ENCODE measurements around the gene GPATCH11. TPM values are rescaled to one million over a fixed set of nuclear protein-coding genes. Genes with fewer than 3 reads are reported as not detected.

Gene GPATCH11
- 7.9 to 10.0 TPM (median 8.5 TPM) in 5 replicates for total RNA-seq (2022; extraction: Qiagen RNA extraction; ENCODE audit: low read depth)

GRCh38 chr2:37083873-37084794, at the start of gene GPATCH11, which contains the start of gene HEATR5B:
TSS of gene GPATCH11 (plus strand) at chr2:37084518. CDS start at chr2:37088382, 3,864 bp downstream.
TSS of gene HEATR5B (minus strand) at chr2:37084372. CDS start at chr2:37083414, 958 bp downstream.

Other genes starting within 250 kb of the GPATCH11 start
- gene STRN, start 118.0 kb upstream of the GPATCH11 start, total RNA-seq (2022; extraction: Qiagen RNA extraction; ENCODE audit: low read depth) = 11.4 to 19.4 TPM (median 17.3 TPM) in 5 replicates
- 4.8 to 7.3 TPM (median 7.0 TPM) in 5 replicates for gene HEATR5B, start 146 bp upstream of the GPATCH11 start, total RNA-seq (2022; extraction: Qiagen RNA extraction; ENCODE audit: low read depth)
- gene EIF2AK2, start 72.5 kb downstream of the GPATCH11 start, total RNA-seq (2022; extraction: Qiagen RNA extraction; ENCODE audit: low read depth) = 16.8 to 27.2 TPM (median 23.7 TPM) in 5 replicates
- not detected in 5 replicates for gene SULT6B1, start 104.2 kb downstream of the GPATCH11 start, total RNA-seq (2022; extraction: Qiagen RNA extraction; ENCODE audit: low read depth)
- 37.5 to 46.9 TPM (median 42.0 TPM) in 5 replicates for gene CEBPZOS, start 112.0 kb downstream of the GPATCH11 start, total RNA-seq (2022; extraction: Qiagen RNA extraction; ENCODE audit: low read depth)
- gene CEBPZ, start 147.1 kb downstream of the GPATCH11 start, total RNA-seq (2022; extraction: Qiagen RNA extraction; ENCODE audit: low read depth) = 67.7 to 84.8 TPM (median 72.9 TPM) in 5 replicates
- 17.9 to 22.0 TPM (median 19.4 TPM) in 5 replicates for gene NDUFAF7, start 147.1 kb downstream of the GPATCH11 start, total RNA-seq (2022; extraction: Qiagen RNA extraction; ENCODE audit: low read depth)
- gene PRKD3, start 240.3 kb downstream of the GPATCH11 start, total RNA-seq (2022; extraction: Qiagen RNA extraction; ENCODE audit: low read depth) = 8.3 to 16.3 TPM (median 13.2 TPM) in 5 replicates

Data from A549 treated with GW870086 at 1 μM for 4 hours (cell line).